ENCODE data around the gene ACAP3. TPM values are rescaled to one million over a fixed set of nuclear protein-coding genes. Genes with fewer than 3 reads are reported as not detected.

The ACAP3 gene
- total RNA-seq, 1 donor from 2014 or later = 10.7 TPM

- Mint-ChIP-seq H3K36me3 (no peaks in the 10 kb centered on the region), H3K9me3 (no peaks in the 10 kb centered on the region), H3K4me3 (no peak overlapping the region), H3K4me1 (no peaks in the 10 kb centered on the region), H3K27me3 (ENCODE audit: insufficient read depth, low read depth) (no peaks in the 10 kb centered on the region), H3K27ac (no peak overlapping the region)
- Histone ChIP-seq H3F3A (ENCODE audit: low read depth) (no peaks in the 10 kb centered on the region), H3K79me2 (ENCODE audit: low read depth) (no peaks in the 10 kb centered on the region), H2AFZ (replicated peaks) (no peak overlapping the region), H3K4me3 (no peak overlapping the region), H3K27ac (no peak overlapping the region), H3K9me3 (ENCODE audit: low read depth) (no peaks in the 10 kb centered on the region), H4K20me1 (ENCODE audit: low read depth) (peaks cover 17% of the 10 kb centered on the region), H3K27me3 (no peaks in the 10 kb centered on the region), H3K4me2 (no peak overlapping the region), H3K4me1 (no peaks in the 10 kb centered on the region), H3K9ac (no peak overlapping the region), H3K36me3 (no peaks in the 10 kb centered on the region)
- no peak for TF ChIP-seq EZH2 (IDR thresholded peaks at IDR 0.05)
- no peak for TF ChIP-seq EZH2phosphoT487 (IDR thresholded peaks at IDR 0.05)
- no peak for TF ChIP-seq CTCF (IDR thresholded peaks at IDR 0.05)
- DNase-seq (ENCODE audit: low spot score) = no peak
Measured at GRCh38 chr1:1294250-1294890, 13.4 kb downstream of the ACAP3 start.

- no peak overlapping the region for H2AFZ ChIP-seq (replicated peaks)
- Mint-ChIP-seq H3K9me3 (no peaks in the 10 kb centered on the region), H3K36me3 (no peaks in the 10 kb centered on the region), H3K4me1 (no peaks in the 10 kb centered on the region), H3K4me3 (no peak overlapping the region), H3K27me3 (ENCODE audit: insufficient read depth, low read depth) (no peaks in the 10 kb centered on the region), H3K27ac (no peak overlapping the region)
- H3K27me3 ChIP-seq = no peaks in the 10 kb centered on the region
- H3K4me2 ChIP-seq = no peak overlapping the region
- no peaks in the 10 kb centered on the region for H3K36me3 ChIP-seq
- peak; percentile 59 for DNase-seq (ENCODE audit: low spot score)
- H3K27ac ChIP-seq = no peak overlapping the region
- H3K9ac ChIP-seq = no peak overlapping the region
- H4K20me1 ChIP-seq (ENCODE audit: low read depth) = peaks cover 9% of the 10 kb centered on the region
- H3K4me1 ChIP-seq = no peaks in the 10 kb centered on the region
- no peaks in the 10 kb centered on the region for H3F3A ChIP-seq (ENCODE audit: low read depth)
- H3K79me2 ChIP-seq (ENCODE audit: low read depth) = no peaks in the 10 kb centered on the region
- H3K4me3 ChIP-seq = no peak overlapping the region
- no peaks in the 10 kb centered on the region for H3K9me3 ChIP-seq (ENCODE audit: low read depth)
- TF ChIP-seq EZH2phosphoT487 (IDR thresholded peaks at IDR 0.05) = no peak
- no peak for TF ChIP-seq EZH2 (IDR thresholded peaks at IDR 0.05)
- TF ChIP-seq CTCF (IDR thresholded peaks at IDR 0.05) = no peak
Measured at GRCh38 chr1:1293263-1294249, 14.2 kb downstream of the ACAP3 start.

- Mint-ChIP-seq H3K4me1 (no peaks in the 10 kb centered on the region), H3K27me3 (ENCODE audit: insufficient read depth, low read depth) (no peaks in the 10 kb centered on the region), H3K27ac (no peak overlapping the region), H3K9me3 (no peaks in the 10 kb centered on the region), H3K4me3 (no peak overlapping the region), H3K36me3 (no peaks in the 10 kb centered on the region)
- TF ChIP-seq EZH2phosphoT487 (IDR thresholded peaks at IDR 0.05) (no peak), EZH2 (IDR thresholded peaks at IDR 0.05) (no peak), CTCF (IDR thresholded peaks at IDR 0.05) (no peak)
- H3K9me3 ChIP-seq (ENCODE audit: low read depth) = no peaks in the 10 kb centered on the region
- H3K9ac ChIP-seq = no peak overlapping the region
- no peaks in the 10 kb centered on the region for H3K36me3 ChIP-seq
- no peak overlapping the region for H3K4me2 ChIP-seq
- H3K79me2 ChIP-seq (ENCODE audit: low read depth) = no peaks in the 10 kb centered on the region
- H3K4me3 ChIP-seq = no peak overlapping the region
- no peaks in the 10 kb centered on the region for H3K4me1 ChIP-seq
- DNase-seq (ENCODE audit: low spot score) = no peak
- peaks cover 7% of the 10 kb centered on the region for H4K20me1 ChIP-seq (ENCODE audit: low read depth)
- H3F3A ChIP-seq (ENCODE audit: low read depth) = no peaks in the 10 kb centered on the region
- no peak overlapping the region for H3K27ac ChIP-seq
- H2AFZ ChIP-seq (replicated peaks) = no peak overlapping the region
- H3K27me3 ChIP-seq = no peaks in the 10 kb centered on the region
Measured at GRCh38 chr1:1292851-1293250, 14.9 kb downstream of the ACAP3 start.

Data from neural progenitor cell (in vitro differentiated cells).